ENCODE results near the gene RBBP6. TPM values are rescaled to one million over a fixed set of nuclear protein-coding genes. Genes with fewer than 3 reads are reported as not detected.

The RBBP6 gene
- total and polyA plus RNA-seq, 9 of the 15 experiments (the other 6 are each of a cell fraction or from before 2014, with no cell fraction given) = 19.2 to 76.6 (median 42.7) TPM

DNA sequence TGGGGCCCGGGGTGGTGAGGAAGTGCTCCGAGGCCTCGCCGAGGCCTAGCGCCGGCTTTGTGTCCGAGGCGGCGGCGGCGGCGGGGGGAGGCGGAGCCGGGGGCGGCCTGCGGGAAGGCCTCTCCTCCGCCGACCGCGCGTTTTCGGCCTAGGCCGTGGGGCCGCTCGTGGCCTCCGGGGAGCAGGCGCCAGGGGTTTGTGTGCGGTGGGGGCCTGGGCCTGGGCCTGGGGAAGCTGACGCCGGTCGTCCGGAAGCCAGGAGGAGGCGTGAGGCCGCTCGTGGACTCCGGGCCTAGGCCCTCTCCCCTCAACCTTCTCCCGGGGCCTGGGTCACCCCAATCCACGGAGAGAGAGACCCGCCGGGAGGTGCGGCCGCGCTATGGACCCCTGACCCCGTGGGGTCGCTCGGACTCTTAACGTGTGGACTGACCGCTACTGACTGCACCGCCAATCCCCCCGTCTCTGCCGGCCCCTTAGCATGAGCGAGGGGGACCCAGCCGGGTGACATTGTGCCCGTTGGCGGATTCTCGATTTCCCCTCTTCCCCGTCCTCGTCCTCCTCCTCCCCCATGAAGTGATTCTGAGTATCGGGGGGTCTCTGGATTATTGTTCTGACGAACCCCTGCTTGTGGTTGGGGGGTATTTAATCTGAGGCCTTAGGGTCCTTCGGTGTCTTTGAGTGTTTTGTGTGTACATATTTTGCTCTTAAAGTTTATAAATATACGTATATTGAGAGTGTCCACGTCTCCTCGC lies 660 bp downstream of the RBBP6 start (continued):
- TF ChIP-seq, protein P1, sequence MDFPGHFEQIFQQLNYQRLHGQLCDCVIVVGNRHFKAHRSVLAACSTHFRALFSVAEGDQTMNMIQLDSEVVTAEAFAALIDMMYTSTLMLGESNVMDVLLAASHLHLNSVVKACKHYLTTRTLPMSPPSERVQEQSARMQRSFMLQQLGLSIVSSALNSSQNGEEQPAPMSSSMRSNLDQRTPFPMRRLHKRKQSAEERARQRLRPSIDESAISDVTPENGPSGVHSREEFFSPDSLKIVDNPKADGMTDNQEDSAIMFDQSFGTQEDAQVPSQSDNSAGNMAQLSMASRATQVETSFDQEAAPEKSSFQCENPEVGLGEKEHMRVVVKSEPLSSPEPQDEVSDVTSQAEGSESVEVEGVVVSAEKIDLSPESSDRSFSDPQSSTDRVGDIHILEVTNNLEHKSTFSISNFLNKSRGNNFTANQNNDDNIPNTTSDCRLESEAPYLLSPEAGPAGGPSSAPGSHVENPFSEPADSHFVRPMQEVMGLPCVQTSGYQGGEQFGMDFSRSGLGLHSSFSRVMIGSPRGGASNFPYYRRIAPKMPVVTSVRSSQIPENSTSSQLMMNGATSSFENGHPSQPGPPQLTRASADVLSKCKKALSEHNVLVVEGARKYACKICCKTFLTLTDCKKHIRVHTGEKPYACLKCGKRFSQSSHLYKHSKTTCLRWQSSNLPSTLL (IDR thresholded peaks at IDR 0.05) = no peak
- TF ChIP-seq ZNF184 (CRISPR knock-in tag; IDR thresholded peaks at IDR 0.05) (no peak), FOXK2 (conservative IDR thresholded peaks at IDR 0.05 in 1 of 2, IDR thresholded peaks at IDR 0.05 in 1 of 2; ENCODE audit: low read depth in 2 of 2) (no peak), MTA1 (IDR thresholded peaks at IDR 0.05; ENCODE audit: borderline replicate concordance) (no peak), SNRNP70 (optimal IDR thresholded peaks at IDR 0.05; ENCODE audit: low read depth, low read length) (no peak), KAT8 (IDR thresholded peaks at IDR 0.05; ENCODE audit: low read depth) (no peak), TAF9B (IDR thresholded peaks at IDR 0.05; ENCODE audit: partially characterized antibody) (no peak), ELF4 (CRISPR knock-in tag; IDR thresholded peaks at IDR 0.05) (0 out of 2 replicates have a peak, but pooled peaks have one; percentile 24), HNRNPL (IDR thresholded peaks at IDR 0.05; ENCODE audit: low read depth, low read length) (no peak), ZNF444 (CRISPR knock-in tag; IDR thresholded peaks at IDR 0.05) (no peak), SAP30 (IDR thresholded peaks at IDR 0.05; ENCODE audit: borderline replicate concordance, insufficient read depth, low read depth, low read length, poor library complexity, severe bottlenecking) (peak; percentile 61)
- TF ChIP-seq, protein P2, sequence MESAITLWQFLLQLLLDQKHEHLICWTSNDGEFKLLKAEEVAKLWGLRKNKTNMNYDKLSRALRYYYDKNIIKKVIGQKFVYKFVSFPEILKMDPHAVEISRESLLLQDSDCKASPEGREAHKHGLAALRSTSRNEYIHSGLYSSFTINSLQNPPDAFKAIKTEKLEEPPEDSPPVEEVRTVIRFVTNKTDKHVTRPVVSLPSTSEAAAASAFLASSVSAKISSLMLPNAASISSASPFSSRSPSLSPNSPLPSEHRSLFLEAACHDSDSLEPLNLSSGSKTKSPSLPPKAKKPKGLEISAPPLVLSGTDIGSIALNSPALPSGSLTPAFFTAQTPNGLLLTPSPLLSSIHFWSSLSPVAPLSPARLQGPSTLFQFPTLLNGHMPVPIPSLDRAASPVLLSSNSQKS (CRISPR knock-in tag; IDR thresholded peaks at IDR 0.05) = no peak
- TF ChIP-seq, protein P3, sequence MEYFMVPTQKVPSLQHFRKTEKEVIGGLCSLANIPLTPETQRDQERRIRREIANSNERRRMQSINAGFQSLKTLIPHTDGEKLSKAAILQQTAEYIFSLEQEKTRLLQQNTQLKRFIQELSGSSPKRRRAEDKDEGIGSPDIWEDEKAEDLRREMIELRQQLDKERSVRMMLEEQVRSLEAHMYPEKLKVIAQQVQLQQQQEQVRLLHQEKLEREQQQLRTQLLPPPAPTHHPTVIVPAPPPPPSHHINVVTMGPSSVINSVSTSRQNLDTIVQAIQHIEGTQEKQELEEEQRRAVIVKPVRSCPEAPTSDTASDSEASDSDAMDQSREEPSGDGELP (CRISPR knock-in tag; IDR thresholded peaks at IDR 0.05; ENCODE audit: borderline replicate concordance) = no peak
- TF ChIP-seq, protein P4, sequence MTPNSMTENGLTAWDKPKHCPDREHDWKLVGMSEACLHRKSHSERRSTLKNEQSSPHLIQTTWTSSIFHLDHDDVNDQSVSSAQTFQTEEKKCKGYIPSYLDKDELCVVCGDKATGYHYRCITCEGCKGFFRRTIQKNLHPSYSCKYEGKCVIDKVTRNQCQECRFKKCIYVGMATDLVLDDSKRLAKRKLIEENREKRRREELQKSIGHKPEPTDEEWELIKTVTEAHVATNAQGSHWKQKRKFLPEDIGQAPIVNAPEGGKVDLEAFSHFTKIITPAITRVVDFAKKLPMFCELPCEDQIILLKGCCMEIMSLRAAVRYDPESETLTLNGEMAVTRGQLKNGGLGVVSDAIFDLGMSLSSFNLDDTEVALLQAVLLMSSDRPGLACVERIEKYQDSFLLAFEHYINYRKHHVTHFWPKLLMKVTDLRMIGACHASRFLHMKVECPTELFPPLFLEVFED (CRISPR knock-in tag; conservative IDR thresholded peaks at IDR 0.05) = peak; percentile 59; the same call in 1 of the 2 replicates
- TF ChIP-seq, protein P5, sequence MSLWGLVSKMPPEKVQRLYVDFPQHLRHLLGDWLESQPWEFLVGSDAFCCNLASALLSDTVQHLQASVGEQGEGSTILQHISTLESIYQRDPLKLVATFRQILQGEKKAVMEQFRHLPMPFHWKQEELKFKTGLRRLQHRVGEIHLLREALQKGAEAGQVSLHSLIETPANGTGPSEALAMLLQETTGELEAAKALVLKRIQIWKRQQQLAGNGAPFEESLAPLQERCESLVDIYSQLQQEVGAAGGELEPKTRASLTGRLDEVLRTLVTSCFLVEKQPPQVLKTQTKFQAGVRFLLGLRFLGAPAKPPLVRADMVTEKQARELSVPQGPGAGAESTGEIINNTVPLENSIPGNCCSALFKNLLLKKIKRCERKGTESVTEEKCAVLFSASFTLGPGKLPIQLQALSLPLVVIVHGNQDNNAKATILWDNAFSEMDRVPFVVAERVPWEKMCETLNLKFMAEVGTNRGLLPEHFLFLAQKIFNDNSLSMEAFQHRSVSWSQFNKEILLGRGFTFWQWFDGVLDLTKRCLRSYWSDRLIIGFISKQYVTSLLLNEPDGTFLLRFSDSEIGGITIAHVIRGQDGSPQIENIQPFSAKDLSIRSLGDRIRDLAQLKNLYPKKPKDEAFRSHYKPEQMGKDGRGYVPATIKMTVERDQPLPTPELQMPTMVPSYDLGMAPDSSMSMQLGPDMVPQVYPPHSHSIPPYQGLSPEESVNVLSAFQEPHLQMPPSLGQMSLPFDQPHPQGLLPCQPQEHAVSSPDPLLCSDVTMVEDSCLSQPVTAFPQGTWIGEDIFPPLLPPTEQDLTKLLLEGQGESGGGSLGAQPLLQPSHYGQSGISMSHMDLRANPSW (CRISPR knock-in tag; IDR thresholded peaks at IDR 0.05) = 0 out of 2 replicates have a peak, but pooled peaks have one; percentile 13
- TF ChIP-seq, protein P6, sequence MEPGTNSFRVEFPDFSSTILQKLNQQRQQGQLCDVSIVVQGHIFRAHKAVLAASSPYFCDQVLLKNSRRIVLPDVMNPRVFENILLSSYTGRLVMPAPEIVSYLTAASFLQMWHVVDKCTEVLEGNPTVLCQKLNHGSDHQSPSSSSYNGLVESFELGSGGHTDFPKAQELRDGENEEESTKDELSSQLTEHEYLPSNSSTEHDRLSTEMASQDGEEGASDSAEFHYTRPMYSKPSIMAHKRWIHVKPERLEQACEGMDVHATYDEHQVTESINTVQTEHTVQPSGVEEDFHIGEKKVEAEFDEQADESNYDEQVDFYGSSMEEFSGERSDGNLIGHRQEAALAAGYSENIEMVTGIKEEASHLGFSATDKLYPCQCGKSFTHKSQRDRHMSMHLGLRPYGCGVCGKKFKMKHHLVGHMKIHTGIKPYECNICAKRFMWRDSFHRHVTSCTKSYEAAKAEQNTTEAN (CRISPR knock-in tag; IDR thresholded peaks at IDR 0.05) = no peak
- TF ChIP-seq, protein P7, sequence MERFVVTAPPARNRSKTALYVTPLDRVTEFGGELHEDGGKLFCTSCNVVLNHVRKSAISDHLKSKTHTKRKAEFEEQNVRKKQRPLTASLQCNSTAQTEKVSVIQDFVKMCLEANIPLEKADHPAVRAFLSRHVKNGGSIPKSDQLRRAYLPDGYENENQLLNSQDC (CRISPR knock-in tag; IDR thresholded peaks at IDR 0.05) = no peak
